ENCODE measurements around the gene EIF2S2.

EIF2S2 gene

GRCh38 chr20:34115232-34115631 is 3.2 kb upstream of the EIF2S2 start:
- no peak for DNase-seq

DNA sequence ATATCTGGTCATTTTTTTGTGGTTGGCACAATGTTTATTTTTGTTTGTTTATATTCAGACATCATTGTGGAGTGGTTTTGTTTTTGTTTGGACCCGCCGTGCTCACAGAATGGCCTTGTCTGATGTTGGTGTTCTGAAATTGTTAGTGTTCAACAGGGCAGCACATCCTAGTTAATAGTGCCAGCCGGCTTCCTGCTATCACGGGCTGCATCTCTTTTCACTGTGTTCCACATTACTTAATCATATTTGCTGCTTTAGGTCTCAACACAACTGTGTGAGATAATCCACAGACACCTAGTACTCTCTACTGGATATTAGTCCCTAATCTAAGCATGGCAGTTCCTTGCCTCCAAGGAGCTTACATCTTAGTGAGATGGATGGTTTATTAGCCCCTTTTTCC is 2.8 kb upstream of the EIF2S2 start:
- no peak for DNase-seq

- peak; percentile 64 for DNase-seq
These were observed 608 bp upstream of the EIF2S2 start for GRCh38 chr20:34112600-34113101.

DNA sequence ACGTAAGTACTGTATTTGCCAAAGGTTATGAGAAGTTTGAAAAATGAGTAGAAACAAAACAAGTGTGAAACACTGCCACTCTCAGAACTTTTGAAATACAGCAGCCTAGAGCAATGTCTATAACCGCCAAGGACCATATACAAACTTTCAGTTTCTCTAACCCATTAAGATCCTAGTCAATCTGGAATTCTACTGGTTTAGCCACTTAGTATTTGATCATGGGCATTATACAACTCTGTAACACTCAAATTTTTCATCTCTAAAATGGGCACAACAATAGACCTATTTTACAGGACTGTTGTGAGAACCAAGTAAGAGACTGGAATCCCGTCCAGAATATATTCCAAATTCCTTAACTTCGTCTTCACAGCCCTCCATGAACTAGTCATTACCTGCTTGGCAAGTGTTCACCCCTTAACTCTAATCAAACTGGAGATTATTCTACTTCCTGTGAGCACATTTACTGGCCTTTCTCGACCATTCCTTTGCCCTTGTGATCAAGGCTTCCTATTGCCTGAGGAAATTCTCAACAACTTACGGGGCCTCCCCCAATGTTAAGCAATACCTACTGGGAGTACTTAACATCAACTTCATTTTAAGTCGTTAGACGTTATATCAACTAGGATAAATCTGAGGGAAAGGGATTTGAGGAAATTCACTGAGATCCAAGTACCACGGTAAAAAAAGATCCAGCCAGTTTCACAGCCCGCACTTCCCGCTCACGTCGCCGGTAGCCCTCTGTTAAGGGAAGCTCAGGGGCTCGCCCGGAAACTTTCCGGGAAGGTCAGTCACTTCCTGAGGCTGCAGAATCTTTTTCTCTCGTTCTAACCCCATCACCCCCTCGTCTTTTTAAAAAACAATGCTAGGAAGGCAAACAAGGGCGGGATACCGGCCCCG is 1.1 kb downstream of the EIF2S2 start:
- no peak for DNase-seq

DNA sequence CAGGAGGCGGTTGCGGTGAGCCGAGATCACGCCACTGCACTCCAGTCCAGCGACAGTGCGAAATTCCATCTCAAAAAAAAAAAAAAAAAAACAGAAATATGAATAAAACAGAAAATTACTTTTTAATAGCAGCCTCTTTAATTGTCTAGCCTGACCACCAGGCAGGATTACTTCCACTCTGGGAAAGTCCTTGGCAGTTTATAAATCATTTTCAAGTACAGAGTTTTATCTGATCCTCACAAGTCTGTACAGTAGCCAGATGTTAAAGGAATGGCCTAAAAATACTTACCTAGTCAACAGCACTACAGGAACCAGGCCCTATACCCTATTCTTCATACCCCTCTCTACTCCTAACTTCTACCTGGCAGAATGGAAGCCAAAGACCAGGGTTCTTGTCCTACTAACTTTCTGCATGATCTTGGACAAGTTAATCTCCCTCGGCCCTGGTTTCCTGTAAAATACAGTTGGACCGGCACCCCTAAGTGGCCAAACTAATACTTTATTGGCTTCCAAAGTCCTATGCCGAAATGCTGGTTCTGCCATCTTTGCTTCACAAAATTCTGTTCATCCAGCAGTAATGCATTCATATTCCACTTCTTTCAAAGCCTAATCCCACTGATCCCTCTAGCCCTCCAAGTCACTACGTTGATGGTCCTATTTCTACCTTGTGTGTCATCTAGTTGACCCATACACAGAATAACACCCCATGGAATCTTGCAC is 1.9 kb downstream of the EIF2S2 start:
- DNase-seq, result no peak

DNA sequence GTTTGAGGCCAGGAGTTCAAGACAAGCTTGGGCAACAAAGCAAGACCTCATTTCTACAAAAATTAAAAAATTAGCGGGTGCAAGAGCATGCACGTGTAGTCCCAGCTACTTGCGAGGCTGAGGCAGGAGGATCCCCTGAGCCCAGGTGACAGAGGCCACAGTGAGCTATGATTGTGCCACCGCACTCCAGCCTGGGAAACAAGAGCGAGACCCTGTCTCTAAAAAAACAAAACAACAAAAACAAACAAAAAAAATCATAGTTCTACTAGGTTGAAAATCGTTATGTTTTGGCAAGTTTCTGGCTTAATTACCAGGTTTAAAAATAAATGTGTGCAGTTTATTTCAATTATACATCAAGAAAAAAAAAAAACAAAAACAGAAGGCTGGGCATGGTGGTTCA is 2.6 kb downstream of the EIF2S2 start:
- no peak for DNase-seq

GRCh38 chr20:34108616-34109174 is 3.3 kb downstream of the EIF2S2 start:
- no peak for DNase-seq

GRCh38 chr20:34105978-34106675 is 5.9 kb downstream of the EIF2S2 start:
- no peak for DNase-seq

DNA sequence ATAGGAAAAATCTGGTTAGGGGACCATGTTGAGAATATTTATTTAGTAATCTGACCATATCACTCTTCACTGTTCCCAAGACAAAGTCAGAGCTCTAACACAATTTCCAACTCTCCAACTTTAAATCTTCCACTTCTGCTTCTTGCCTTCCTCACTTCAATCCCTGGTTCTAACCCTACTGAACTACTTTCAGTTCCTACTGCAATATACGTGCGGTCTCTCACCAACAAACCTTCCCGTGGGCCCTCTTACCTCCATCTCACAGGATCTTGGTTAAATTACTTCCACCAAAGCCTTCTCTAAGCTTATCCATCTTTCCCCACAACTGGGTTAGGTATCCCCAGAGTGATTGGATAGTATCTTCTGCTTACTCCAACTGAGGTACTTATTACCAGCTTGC is 8.0 kb downstream of the EIF2S2 start:
- DNase-seq, result no peak

DNA sequence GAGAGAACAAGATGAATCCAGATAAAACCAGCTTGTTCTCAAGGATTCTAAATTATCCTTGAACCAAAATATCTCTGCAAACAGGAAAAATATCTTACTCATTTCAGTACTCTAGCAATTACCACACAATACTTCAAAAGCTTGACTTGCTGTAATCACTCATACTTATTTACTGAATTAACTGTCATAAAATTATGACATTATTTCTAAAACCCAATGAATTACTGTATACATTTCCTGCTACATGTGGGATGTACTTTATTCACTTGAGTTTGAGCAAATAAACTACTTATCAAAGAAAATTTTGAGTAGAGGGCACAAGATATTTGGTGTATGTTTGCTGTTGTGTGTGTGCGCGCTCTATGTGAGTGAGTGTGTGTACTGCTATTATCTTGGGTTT is 9.7 kb downstream of the EIF2S2 start:
- no peak for DNase-seq

DNA sequence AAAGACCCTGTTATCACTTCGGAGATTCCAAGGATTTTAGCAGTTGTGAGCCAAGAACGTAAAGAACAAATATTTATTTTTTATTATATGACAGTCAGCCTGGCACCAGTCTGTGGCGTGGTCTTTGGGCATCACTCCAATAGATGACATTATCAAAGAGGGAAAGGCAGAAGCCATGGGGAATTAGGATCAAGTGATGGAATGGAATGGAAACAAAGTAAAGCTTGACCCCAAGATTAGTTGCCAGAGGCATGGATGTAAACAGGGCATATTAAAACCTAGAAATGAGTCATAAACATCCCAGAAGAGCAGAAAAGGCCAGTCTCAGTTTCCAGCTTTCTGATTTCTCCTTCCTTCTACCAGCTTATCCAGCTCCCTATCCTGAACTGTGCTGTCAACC is 11.5 kb downstream of the EIF2S2 start:
- no peak for DNase-seq

DNA sequence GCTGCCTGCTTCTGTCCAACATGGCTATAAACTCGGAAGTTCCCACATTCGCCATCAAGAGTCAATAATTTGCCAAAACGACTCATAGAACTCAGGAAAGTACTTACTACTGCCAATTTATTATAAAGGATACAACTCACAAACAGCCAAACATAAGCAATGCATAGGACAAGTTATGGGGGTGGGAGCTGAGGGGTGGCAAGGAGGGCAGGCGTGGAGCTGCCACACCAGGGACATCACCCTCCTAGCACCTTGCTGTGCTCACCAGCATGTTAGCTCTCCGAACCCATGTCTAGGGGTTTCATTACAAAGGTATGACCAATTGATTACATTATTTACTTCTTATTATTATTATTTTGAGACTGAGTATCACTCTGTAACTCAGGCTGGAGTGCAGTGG is 12.4 kb downstream of the EIF2S2 start:
- DNase-seq, result no peak

DNA sequence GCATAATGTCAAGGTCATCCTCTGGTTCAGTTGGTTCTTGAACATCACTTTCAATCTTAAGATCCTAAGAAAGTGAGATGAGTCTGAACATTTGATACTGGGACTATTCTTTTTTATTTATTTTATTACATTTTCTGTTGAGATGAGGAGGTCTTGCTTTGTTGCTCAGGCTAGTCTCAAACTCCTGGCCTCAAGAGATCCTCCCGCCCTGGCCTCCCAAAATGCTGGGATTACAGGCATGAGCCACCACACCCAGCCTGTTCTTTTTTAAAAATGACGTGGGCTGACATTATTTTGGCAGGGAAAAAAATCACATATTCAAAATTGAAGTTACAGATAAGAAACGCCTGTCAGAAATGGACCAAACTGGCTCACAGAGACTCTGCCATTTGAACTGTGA is 13.5 kb downstream of the EIF2S2 start:
- DNase-seq, result no peak

DNA sequence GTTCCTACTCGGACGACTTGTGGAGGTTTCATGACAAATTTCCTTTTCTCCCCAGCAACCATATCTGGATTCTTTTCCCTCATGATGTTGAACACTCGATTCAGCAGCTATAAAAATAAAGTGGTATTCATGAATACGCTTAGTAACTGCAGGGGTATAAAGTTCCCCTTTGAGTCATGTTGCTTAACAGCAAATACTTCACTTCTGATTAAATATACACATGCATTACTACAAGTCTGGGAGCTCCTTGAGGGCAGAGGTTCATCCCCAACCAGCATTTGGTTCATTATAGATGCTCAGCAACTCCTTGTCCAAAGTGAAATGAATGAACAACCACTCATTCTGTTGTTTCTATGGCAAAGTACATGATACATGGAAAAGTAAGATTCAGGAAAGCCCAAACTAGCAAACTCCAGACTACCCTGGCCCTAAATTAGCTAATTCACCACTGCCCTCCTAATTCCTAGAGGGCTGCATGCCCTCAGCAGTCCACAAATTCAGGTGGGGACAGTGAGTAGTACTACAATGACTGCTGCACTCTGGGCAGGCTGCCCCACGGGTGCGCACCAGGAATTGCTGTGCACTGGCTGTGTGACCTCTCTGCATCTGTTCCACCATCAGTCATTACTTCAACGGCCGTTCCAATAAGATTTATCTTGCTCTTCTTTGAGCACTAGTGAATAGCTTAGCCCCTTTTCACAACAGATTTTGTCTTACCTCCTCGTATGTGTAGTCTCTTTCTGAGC is 15.2 kb downstream of the EIF2S2 start:
- no peak for DNase-seq

DNA sequence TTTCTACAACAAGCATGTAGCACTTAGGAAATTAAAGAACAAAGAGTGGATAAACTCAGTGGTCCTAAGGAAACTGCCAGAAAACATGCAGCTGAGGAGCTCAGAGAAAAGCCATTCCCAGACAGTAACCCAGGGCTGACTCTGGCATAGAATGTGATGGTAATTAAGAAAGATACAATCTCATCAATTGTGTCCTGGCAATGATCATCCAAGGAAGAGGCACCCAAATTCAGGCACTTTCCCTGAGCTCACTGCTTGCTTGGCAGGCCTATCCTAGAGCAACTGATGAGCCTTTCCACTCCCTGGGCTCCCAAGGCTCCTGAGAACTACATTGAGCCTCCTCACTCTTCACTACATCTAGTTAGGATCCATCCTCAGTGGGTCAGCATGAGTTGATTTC is 16.2 kb downstream of the EIF2S2 start:
- no peak for DNase-seq

DNA sequence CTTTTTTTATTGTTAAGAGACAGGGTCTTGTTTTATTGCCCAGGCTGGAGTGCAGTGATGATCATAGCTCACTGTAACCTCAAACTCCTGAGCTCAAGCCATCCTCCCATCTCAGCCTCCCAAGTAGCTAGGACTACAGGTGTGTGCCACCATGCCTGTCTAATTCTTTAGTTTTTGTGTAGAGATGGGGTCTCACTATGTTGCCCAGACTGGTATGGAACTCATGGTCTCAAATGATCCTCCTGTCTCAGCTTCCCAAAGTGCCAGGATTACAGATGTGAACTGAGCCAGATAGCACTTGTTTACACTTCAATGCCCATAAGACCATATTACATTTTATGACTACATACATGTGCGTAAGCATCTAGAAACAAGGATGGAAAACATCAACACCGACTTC is 18.1 kb downstream of the EIF2S2 start:
- DNase-seq, result no peak

DNA sequence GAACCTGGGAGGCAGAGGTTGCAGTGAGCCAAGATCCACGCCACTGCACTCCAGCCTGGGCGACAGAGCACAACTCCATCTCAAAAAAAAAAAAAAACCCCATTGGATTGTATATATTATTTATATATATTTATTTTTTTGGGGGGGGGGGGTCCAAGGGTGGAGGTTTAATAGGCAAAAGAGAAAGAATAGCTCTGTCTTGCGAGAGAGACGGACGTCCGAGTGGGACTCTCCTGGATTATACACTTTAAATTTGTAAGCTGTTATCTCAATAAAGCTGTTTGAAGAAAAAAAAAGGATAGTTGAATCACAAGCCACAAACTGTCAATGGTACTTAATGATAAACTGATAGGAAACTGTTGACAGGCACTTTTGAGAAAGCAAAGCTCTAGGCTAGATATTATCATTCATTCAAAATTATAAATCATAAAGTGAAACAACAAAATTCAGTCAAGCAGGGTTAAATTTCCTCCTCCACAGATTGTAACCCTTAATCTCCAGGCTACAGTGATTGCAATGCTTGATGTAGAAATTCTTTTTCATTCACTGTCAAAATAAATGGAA is 20.3 kb downstream of the EIF2S2 start:
- DNase-seq, result no peak

DNA sequence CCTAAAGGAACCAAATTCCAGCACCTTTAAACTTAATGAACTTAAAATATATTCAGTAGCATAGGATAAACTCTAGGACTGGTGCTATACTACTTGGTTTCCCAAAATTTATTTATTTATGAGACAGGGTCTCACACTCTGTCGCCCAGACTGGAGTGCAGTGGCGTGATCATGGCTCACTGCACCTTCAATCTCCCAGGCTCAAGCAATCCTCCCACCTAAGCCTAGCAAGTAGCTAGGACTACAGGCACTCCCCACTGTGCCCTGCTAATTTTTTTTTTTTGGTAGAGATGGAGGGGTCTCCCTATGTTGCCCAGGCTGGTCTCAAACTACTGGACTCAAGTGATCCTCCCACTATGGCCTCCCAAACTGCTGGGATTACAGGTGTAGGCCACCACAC is 21.4 kb downstream of the EIF2S2 start:
- DNase-seq, result no peak

DNA sequence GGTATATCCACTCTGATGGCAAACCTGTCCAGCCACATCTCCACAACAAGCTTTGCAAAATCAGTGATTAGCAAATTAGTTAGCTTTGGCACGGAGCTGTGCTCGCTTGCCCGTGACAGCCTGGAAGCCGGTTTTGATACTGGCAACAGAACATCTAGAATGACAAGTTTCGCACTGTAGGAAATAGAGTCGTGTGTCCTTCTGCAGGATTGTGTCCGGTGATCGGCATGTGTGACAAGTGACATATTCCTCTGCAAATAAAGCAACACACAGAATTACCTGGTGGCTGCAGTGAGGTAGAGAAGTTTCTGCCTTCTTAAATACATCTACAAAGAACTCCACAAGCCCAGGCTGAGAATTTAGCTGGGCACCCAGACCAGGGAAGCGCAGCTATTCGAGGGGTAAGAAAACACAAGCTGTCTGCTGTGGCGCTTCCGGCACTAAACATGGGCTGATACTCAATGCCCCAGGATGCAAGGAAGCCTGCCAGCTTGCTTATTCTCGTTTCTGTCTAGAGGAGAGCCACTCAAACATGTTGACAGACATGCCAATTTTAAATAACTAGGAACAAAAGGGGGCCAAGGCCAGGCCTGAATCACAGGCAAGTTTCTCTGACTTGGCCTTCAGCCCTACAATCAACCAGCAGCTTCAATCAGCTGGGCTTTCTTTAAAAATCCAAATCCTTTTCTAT is 22.2 kb downstream of the EIF2S2 start:
- no peak for DNase-seq

DNA sequence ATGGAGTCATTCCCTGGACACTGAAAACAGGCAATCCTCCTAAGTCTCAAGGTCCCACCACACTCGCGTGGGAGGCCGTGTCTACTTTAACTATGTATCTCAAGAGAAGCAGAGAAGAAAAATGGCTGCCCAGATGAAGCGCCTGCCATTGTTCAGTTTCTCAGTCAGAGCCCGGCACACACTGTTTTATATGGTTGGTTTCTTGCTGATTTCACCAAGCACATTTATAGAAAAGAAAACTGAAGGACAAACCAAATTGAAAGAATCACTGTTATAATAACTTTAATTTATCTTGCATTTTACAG is 22.9 kb downstream of the EIF2S2 start:
- no peak for DNase-seq

DNA sequence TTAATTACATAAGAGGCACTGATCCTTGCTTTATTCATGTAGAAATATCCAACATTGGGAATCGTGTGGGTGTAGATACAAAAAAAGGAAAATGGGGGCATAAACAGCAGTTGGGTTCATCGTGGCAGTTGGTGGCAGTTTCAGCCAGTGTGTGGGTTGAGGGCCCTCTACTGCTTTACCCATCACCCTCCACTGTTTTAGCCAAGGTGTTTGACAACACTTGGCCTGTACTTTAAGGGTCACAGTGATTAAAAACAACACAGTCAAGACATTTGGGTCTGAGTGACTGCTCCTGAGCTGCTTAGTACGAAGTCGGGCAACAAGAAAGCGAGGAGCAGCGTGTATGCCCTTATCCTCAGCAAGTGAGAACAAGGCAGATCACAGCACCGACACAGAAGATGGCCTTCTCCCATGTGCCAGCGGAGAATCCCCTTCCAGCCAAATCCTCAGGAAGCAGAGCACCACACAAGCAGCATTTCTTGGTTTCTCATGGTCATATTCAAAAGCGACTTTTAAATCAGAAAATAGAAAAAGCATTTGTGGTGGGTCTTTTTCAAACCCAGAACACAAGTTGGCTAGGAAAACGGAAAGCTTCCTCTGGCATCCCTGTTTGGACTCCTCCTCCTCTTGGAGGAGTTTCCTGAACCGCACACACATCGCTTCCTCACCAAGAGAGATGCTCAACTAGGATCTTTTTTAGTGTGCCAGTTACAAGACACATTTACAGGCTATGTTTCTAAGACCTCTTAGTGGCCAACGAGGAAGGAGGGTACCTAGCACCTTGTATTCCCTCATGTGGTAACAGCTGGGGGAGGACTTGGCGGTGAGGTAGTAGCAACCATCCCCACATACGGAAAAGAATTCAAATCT is 23.5 kb downstream of the EIF2S2 start:
- no peak for DNase-seq
